Liver (tissue), 9 donors: ENCODE data around the gene GRID1. TPM values are rescaled to one million over a fixed set of nuclear protein-coding genes. Genes with fewer than 3 reads are reported as not detected.

Source experiments
- DNase-seq: peaks from one replicate; pipeline ENCODE4 v3.0.0-alpha.2; 2017; ENCODE audit warnings: low spot score
- H3K27ac ChIP-seq, 2 donors: one replicate each; pipeline ENCODE4 v1.7.0; 2013; ENCODE audit warnings: inconsistent platforms in 2 of 2, low read length in 2 of 2, control low read depth in 1 of 2, low read depth in 1 of 2, mild to moderate bottlenecking in 1 of 2
- H3K27me3 ChIP-seq, 4 donors: one replicate each; pipeline versions ENCODE4 v1.6.1 to v1.7.0; 2013; ENCODE audit warnings: low read length in 3 of 4, inconsistent platforms in 1 of 4, mild to moderate bottlenecking in 1 of 4, moderate library complexity in 1 of 4; ENCODE audit not compliant: control insufficient read depth in 4 of 4, insufficient read depth in 4 of 4
- H3K36me3 ChIP-seq, 4 donors: one replicate each; pipeline versions ENCODE4 v1.6.1 to v1.7.0; 2013; ENCODE audit warnings: low read length in 3 of 4, mild to moderate bottlenecking in 3 of 4, low read depth in 1 of 4, moderate library complexity in 1 of 4; ENCODE audit not compliant: control insufficient read depth in 4 of 4, insufficient read depth in 3 of 4
- H3K4me1 ChIP-seq, 4 donors: one replicate each; pipeline versions ENCODE4 v1.6.1 to v1.7.0; 2013; ENCODE audit warnings: low read length in 3 of 4, mild to moderate bottlenecking in 3 of 4, moderate library complexity in 1 of 4; ENCODE audit not compliant: control insufficient read depth in 4 of 4, insufficient read depth in 4 of 4
- H3K4me3 ChIP-seq, 3 donors: one replicate each; pipeline versions ENCODE4 v1.6.1 to v1.7.0; 2013; ENCODE audit warnings: low read length in 3 of 3, control low read depth in 1 of 3, low read depth in 1 of 3, mild to moderate bottlenecking in 1 of 3
- H3K9ac ChIP-seq, 2 donors: one replicate each; pipeline ENCODE4 v1.7.0; 2013; ENCODE audit warnings: low read length in 2 of 2, mild to moderate bottlenecking in 2 of 2, moderate library complexity in 2 of 2, control low read depth in 1 of 2, low read depth in 1 of 2
- H3K9me3 ChIP-seq, 4 donors: one replicate each; pipeline versions ENCODE4 v1.6.1 to v1.7.0; 2013; ENCODE audit warnings: low read length in 3 of 4; ENCODE audit not compliant: control insufficient read depth in 4 of 4
- FOXA1 ChIP-seq: IDR thresholded peaks from 2 replicates; pipeline ENCODE4 v1.6.1; 2016; ENCODE audit warnings: antibody characterized with exemption
- GABPA ChIP-seq, 2 donors: IDR thresholded peaks in 1 of 2; conservative IDR thresholded peaks in 1 of 2; 2 replicates each; pipeline ENCODE4 v1.6.1; 2016; ENCODE audit warnings: antibody characterized with exemption in 2 of 2, mild to moderate bottlenecking in 1 of 2, moderate library complexity in 1 of 2
- HNF4A ChIP-seq, 2 donors: conservative IDR thresholded peaks; 2 replicates each; pipeline ENCODE4 v1.6.1; 2016; ENCODE audit warnings: antibody characterized with exemption in 2 of 2, mild to moderate bottlenecking in 2 of 2
- NR2F2 ChIP-seq: IDR thresholded peaks from 2 replicates; pipeline ENCODE4 v1.6.1; 2016; ENCODE audit warnings: antibody characterized with exemption
- RAD21 ChIP-seq, 2 donors: IDR thresholded peaks; 2 replicates each; pipeline ENCODE4 v1.6.1; 2016; ENCODE audit warnings: antibody characterized with exemption in 2 of 2, mild to moderate bottlenecking in 2 of 2
- RXRA ChIP-seq, 2 donors: IDR thresholded peaks; 2 replicates each; pipeline ENCODE4 v1.6.1; 2017 to 2018; ENCODE audit warnings: antibody characterized with exemption in 2 of 2, mild to moderate bottlenecking in 1 of 2
- SP1 ChIP-seq: IDR thresholded peaks from 2 replicates; pipeline ENCODE4 v1.6.1; 2018; ENCODE audit warnings: antibody characterized with exemption, mild to moderate bottlenecking
- TAF1 ChIP-seq: conservative IDR thresholded peaks from 2 replicates; pipeline ENCODE4 v1.6.1; 2016; ENCODE audit warnings: antibody characterized with exemption, mild to moderate bottlenecking
- WGBS: extraction: QIAGEN DNeasy Blood & Tissue Kit; methylation state at CpG from one replicate; pipeline ENCODE4 v1.1.7; 2013; 5-methylcytosine and 5-hydroxymethylcytosine counted together
- polyA plus RNA-seq, 2 donors: library from polyadenylated mRNA; stranded (reverse) in 1 of 2; unstranded in 1 of 2; fragments of 200-250 nt in 1 of 2; fragments of >200 nt in 1 of 2; fragmentation: Nextera tagmentation in 1 of 2; extraction: Ambion mirVana in 1 of 2; gene quantifications; one replicate each; pipeline versions ENCODE4 v1.2.1 to v1.2.3, GENCODE V29; 2013 to 2015
- total RNA-seq, 2 donors: library from RNA; depleted of rRNA; stranded (reverse); fragments of >200 nt; gene quantifications; one replicate each; pipeline ENCODE4 v1.2.3, GENCODE V29; 2014
- TF ChIP-seq, protein P1 (sequence below): IDR thresholded peaks from 2 replicates; pipeline ENCODE4 v1.6.1; 2016; ENCODE audit warnings: antibody characterized with exemption
- TF ChIP-seq, protein P2 (sequence below): fragments of 150-350 bp; IDR thresholded peaks from 2 replicates; pipeline ENCODE4 v1.5.1; 2017; ENCODE audit warnings: improper control_type of control experiment, low read depth, low read length; ENCODE audit not compliant: missing input control
- TF ChIP-seq, protein P3 (sequence below): IDR thresholded peaks from 2 replicates; pipeline ENCODE4 v1.6.1; 2016; ENCODE audit warnings: antibody characterized with exemption
- TF ChIP-seq, protein P4 (sequence below): IDR thresholded peaks from 2 replicates; pipeline ENCODE4 v1.6.1; 2016; ENCODE audit warnings: antibody characterized with exemption, mild to moderate bottlenecking
- donor health status: healthy.
- donor health status: healthy.
- donor health status: healthy.
- donor health status: healthy.
- donor health status: healthy.

Gene GRID1
- total and polyA plus RNA-seq, 4 donors: 0.09 to 0.17 (median 0.14) TPM; not detected in 1

DNA sequence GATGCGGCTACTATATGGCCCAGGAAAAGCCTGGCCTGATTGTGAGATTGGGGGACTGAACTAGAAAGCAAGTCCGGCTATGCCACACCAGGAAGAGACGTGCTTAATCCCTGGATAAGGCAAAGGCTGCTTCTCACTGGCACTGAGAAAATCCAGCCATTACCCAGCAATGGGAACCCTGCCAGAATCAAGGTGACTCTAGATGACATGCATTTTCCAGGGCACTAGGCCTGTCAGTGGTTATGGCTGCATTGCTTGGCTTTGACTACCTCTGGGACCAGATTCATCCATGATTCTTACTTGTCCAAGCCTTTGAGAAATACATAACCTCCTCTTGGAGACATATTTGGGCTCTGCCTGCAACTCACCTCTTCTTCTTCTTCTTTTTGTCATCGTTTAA lies 317.2 kb downstream of the GRID1 start:
- DNase-seq: no peak
- Histone ChIP-seq H3K36me3 (no peaks in the 10 kb centered on the region), H3K4me1 (no peaks in the 10 kb centered on the region), H3K4me3 (no peak overlapping the region), H3K9me3 (no peaks in the 10 kb centered on the region), H3K9ac (no peak overlapping the region), H3K27me3 (no peaks in the 10 kb centered on the region), H3K27ac (no peak overlapping the region)
- WGBS: 89% methylated on average over 4 of the region's 4 CpGs
- TF ChIP-seq TAF1 (no peak), HNF4A (conservative IDR thresholded peaks at IDR 0.05) (no peak), FOXA1 (no peak)
- TF ChIP-seq, protein P1, sequence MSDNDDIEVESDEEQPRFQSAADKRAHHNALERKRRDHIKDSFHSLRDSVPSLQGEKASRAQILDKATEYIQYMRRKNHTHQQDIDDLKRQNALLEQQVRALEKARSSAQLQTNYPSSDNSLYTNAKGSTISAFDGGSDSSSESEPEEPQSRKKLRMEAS: no peak
- TF ChIP-seq, protein P2, sequence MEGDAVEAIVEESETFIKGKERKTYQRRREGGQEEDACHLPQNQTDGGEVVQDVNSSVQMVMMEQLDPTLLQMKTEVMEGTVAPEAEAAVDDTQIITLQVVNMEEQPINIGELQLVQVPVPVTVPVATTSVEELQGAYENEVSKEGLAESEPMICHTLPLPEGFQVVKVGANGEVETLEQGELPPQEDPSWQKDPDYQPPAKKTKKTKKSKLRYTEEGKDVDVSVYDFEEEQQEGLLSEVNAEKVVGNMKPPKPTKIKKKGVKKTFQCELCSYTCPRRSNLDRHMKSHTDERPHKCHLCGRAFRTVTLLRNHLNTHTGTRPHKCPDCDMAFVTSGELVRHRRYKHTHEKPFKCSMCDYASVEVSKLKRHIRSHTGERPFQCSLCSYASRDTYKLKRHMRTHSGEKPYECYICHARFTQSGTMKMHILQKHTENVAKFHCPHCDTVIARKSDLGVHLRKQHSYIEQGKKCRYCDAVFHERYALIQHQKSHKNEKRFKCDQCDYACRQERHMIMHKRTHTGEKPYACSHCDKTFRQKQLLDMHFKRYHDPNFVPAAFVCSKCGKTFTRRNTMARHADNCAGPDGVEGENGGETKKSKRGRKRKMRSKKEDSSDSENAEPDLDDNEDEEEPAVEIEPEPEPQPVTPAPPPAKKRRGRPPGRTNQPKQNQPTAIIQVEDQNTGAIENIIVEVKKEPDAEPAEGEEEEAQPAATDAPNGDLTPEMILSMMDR: no peak

DNA sequence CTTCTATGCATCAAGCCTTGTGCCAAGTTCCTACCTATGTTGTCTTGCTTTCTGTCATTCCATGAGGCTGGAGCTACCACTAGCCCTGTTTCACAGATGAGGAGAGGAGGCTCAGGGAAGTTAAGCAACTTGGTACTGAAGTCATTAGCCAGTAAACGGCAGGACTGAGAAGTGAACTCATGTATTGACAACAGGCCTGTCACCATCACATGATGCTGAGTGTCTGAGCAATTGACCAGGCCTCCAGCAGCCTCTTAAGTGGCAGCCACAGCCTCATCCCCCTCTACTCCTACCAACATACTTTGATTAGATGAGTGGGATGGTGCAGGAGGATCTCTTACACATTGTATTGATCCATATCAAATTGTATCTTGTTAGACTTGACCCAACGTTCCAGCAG lies 317.6 kb downstream of the GRID1 start:
- Histone ChIP-seq H3K27me3 (no peaks in the 10 kb centered on the region), H3K9me3 (no peaks in the 10 kb centered on the region), H3K4me3 (no peak overlapping the region), H3K9ac (no peak overlapping the region), H3K4me1 (no peaks in the 10 kb centered on the region), H3K27ac (no peak overlapping the region), H3K36me3 (no peaks in the 10 kb centered on the region)
- WGBS: 85% methylated on average over 2 of the region's 2 CpGs
- DNase-seq: no peak
- TF ChIP-seq, protein P2: no peak
- no peak for TF ChIP-seq NR2F2

DNA sequence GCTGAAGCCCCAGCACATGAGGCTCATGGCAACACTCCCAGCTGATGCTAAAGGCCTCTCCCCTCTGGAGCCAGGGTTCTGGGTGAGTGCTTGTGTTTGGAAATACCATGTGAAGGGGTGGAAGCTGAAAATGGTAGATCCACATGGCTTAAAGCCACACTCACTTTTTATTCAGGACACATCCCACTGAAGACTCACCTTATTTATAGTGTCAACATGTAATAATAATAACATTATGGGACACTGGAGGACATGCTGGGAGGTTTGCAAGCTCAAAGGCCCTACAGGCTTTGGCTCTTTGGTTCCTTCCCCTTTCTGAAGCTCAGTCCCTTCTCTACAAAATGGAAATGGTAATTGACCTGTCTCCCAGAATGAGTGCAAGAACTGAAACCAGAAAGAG lies 318.0 kb downstream of the GRID1 start:
- Histone ChIP-seq H3K9me3 (no peaks in the 10 kb centered on the region), H3K27ac (no peak overlapping the region), H3K36me3 (no peaks in the 10 kb centered on the region), H3K9ac (no peak overlapping the region), H3K4me1 (no peaks in the 10 kb centered on the region), H3K4me3 (no peak overlapping the region), H3K27me3 (no peaks in the 10 kb centered on the region)
- TF ChIP-seq FOXA1 (no peak), SP1 (no peak), GABPA (IDR thresholded peaks at IDR 0.05 in 1 of 2, conservative IDR thresholded peaks at IDR 0.05 in 1 of 2) (no peak), RAD21 (IDR thresholded peaks at IDR 0.05) (no peak), HNF4A (conservative IDR thresholded peaks at IDR 0.05) (no peak), TAF1 (no peak), RXRA (IDR thresholded peaks at IDR 0.05) (no peak)
- TF ChIP-seq, protein P3, sequence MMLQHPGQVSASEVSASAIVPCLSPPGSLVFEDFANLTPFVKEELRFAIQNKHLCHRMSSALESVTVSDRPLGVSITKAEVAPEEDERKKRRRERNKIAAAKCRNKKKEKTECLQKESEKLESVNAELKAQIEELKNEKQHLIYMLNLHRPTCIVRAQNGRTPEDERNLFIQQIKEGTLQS: no peak
- TF ChIP-seq, protein P4, sequence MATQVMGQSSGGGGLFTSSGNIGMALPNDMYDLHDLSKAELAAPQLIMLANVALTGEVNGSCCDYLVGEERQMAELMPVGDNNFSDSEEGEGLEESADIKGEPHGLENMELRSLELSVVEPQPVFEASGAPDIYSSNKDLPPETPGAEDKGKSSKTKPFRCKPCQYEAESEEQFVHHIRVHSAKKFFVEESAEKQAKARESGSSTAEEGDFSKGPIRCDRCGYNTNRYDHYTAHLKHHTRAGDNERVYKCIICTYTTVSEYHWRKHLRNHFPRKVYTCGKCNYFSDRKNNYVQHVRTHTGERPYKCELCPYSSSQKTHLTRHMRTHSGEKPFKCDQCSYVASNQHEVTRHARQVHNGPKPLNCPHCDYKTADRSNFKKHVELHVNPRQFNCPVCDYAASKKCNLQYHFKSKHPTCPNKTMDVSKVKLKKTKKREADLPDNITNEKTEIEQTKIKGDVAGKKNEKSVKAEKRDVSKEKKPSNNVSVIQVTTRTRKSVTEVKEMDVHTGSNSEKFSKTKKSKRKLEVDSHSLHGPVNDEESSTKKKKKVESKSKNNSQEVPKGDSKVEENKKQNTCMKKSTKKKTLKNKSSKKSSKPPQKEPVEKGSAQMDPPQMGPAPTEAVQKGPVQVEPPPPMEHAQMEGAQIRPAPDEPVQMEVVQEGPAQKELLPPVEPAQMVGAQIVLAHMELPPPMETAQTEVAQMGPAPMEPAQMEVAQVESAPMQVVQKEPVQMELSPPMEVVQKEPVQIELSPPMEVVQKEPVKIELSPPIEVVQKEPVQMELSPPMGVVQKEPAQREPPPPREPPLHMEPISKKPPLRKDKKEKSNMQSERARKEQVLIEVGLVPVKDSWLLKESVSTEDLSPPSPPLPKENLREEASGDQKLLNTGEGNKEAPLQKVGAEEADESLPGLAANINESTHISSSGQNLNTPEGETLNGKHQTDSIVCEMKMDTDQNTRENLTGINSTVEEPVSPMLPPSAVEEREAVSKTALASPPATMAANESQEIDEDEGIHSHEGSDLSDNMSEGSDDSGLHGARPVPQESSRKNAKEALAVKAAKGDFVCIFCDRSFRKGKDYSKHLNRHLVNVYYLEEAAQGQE: no peak
- DNase-seq: no peak
